HG03521 (cell line): ENCODE data around the gene TAF12.
A peak's percentile ranks its signal among the peaks of the same experiment; 100 is the strongest.
"Not testable (repeated sequence)": the region's sequence is repeated elsewhere in the genome, so short reads cannot be mapped to it uniquely, and the experiment has no call there.

Experiments used
- ATAC-seq: cut with Tn5 transposase; IDR thresholded peaks from one replicate; pipeline ENCODE4 v1.9.1; 2021; ENCODE audit warnings: mild to moderate bottlenecking, moderate library complexity; ENCODE audit not compliant: unreplicated experiment

The TAF12 gene

DNA sequence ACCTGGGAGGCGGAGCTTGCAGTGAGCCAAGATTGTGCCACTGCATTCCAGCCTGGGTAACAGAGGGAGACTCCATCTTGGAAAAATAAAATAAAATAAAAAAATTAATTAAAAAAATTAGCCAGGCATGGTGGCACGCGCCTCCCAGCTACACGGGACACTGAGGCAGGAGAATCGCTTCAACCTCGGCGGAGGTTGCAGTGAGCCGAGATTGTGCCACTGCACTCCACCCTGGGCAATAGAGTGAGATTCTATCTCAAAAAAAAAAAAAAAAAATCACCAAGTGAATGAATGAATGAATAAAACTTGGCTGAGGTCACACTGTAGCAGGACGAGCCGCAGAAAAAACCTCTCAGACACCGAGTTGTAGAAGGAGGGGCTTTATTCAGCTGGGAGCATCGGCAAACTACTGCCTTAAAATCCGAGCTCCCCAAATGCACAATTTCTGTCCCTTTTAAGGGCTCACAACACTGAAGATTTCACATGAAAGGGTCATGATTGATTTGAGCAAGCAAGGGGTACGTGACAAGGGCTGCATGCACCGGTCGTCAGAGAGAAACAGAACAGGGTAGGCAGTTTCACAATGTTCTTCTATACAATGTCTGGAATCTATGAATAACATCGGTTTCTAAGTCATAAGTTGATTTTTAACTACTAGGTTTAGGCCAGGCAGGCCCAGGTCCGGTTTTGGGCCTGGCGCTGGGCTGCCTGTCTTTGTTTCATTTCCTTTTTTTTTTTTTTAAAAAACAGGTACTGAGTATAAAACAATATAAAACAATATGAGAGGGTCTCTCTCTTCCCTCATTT lies 56.1 kb downstream of the TAF12 start:
- not testable (repeated sequence) for ATAC-seq

- ATAC-seq = no peak
Observed at GRCh38 chr1:28582248-28582615, 60.6 kb downstream of the TAF12 start.

DNA sequence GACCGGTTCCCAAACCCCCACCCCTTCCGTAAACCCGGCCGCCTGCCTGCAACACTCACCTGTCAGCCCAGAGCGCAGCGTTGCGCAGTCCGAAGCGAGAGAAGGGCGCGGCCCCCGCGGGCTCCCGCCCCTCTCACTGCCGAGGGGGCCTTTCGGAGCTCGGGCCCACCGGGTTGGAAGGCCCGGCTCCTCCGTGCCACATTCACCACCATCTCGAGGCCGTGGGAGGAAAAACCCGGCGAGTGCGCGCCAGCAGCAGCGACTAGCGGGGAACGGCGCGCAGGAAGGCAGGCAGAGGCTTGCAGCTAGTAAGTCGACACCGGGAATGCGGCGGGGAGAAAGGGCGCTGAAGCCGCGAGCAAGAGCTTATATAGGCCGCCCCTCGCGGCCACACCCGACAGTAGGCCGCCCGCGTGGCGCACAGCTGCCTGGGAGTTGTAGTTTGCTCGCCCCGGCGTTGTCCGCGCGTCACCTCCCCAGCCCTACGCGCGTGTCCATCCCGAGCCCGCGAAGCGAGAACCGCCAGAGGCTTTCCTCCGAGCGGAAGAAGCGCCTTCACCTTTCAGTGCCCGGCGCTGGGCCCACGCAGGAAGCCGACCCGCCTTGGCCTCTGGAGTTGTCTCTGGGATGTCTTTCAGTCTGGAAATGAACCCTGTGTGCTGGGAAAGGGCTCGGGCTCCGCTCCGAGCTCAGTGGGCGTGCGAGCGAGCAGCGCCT lies 61.2 kb downstream of the TAF12 start:
- peak; percentile 76 for ATAC-seq

GRCh38 chr1:28580722-28581530 lies 61.9 kb downstream of the TAF12 start:
- ATAC-seq = peak; percentile 8

GRCh38 chr1:28579401-28579800 lies 63.5 kb downstream of the TAF12 start:
- no peak for ATAC-seq

DNA sequence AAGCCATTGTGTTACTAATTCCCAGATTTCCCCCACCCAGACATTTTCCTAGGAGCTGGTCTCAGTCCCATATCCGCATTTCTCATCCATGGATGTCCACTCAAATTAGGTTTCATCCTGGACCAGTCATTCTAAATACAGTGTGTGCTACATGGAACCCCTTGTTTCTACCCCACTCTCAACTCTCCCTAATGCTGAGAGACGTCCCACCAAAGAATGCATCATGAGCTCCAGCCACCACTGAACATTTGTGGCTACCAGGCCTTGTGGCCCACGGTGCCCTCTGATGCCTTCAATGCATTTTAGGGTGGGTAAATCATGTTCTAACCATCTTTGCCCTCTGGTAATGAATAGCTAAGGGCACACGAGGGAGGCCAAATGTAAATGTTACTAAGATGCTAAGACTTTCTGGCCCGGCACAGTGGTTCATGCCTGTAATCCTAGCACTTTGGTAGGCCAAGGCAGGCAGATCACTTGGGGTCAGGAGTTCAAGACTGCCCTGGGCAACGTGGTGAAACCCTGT lies 64.1 kb downstream of the TAF12 start:
- no peak for ATAC-seq

DNA sequence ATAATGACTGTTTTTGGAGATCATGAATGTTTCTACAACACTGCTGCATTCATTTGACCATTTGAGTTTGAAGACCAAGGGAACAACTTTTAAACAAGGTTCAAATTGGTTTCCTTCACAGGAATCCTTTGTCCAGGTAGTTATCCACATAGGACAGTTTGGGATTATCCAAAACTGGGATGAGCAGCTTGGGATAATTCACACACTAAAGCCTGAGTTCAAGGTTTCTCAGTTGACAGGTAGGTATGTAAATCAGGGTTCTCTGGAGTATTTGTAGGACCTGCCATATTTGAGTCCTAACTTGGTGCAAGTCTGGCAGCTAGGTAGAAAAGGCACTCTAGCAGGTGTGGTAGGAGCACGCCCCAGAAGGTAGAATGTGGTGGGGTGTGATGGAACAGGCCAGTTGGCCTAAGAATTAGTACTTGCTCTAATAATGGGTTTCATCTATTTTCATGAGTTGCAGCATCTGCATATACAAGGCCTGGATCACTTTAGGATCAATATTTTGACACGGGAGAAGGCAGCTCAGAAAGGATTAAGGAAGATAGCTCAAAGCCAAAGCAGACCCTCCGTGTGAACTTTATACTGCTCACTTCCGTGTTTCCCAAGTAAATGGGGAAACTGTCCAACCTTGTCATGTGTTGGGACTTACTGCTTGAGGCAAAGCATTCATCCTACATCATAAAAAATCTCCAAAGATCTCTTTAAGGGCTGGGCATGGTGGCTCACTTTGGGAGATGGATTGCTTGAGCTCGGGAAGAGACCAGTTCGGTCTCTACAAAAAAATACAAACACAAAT lies 64.9 kb downstream of the TAF12 start:
- no peak for ATAC-seq

DNA sequence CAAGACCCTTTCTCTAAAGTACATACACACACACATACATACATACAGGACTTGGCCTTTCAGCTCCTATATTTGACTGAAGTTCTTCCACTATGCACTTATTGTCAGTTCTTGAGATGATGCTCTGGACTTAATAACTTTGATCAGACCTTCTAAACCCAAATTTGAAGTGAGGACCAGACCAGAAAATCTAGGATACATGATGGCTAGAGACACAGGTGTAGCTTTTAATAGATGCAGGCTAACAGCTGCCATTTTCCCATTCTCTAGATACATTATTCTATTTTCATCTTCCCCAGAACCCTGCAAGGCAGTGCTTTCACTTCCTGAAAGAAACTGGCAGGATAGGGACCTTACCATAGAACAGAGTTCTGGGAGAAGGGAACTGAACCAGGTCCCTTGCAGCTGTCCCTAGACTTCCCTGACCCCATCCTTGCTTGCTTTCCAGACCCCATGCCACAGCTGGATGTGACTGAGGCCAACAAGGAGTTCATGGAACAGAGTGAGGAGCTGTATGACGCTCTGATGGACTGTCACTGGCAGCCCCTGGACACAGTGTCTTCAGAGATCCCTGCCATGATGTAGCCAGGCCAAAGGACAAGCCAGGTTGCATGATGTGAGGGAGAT lies 65.7 kb downstream of the TAF12 start:
- ATAC-seq = no peak

- ATAC-seq = no peak
Observed at GRCh38 chr1:28573564-28573963, 69.3 kb downstream of the TAF12 start.

DNA sequence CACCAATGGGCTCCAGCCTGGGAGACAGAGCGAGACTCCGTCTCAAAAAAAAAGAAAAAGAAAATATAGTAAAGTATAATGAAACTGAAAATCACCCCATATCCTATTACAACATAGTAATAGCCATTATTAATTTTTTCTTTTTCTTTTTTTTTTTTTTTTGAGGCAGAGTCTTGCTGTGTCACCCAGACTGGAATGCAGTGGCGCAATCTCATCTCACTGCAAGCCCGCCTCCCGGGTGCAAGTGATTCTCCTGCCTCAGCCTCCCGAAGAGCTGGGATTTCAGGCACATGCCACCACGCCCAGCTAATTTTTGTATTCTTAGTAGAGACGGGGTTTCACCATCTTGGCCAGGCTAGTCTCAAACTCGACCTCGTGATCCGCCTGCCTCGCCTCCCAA lies 70.0 kb downstream of the TAF12 start:
- ATAC-seq = not testable (repeated sequence)

GRCh38 chr1:28571911-28572310 lies 71.0 kb downstream of the TAF12 start:
- ATAC-seq = no peak

DNA sequence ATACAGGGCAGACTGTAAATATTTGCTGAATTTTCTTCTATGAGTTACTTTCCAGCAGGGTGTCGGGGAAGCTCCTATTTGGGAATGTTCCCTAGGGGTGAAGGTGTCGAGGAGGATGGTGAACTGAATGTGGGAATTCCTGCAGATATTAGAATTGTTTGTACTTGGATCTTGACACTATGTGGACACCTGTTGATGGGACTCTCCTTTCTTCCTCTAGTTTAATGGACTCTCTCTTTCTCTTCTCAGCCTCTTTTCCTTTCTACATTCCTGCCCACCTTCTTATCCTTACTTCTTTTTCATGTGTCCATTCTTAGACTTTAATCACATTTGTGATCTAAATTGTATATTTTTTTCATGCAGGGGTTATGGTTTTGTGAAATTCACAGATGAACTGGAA lies 75.9 kb downstream of the TAF12 start:
- no peak for ATAC-seq

DNA sequence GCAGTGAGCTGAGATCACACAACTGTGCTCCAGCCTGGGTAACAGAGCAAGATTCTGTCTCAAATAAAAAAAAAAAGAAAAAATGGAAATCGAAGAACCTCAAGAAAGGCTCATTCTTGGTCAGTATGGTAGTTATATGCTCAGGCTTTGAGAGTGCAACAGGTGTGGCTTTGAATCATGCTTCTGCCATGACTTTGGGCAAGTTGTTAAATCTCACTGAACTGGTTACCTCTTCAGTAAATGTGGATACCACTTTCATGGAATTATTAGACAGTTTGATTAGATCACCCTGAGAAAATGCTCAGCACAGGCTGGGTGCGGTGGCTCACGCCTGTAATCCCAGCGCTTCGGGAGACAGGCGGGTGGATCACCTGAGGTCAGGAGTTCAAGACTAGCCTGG lies 77.1 kb downstream of the TAF12 start:
- ATAC-seq = no peak

- ATAC-seq = no peak
Observed at GRCh38 chr1:28565040-28565439, 77.8 kb downstream of the TAF12 start.

DNA sequence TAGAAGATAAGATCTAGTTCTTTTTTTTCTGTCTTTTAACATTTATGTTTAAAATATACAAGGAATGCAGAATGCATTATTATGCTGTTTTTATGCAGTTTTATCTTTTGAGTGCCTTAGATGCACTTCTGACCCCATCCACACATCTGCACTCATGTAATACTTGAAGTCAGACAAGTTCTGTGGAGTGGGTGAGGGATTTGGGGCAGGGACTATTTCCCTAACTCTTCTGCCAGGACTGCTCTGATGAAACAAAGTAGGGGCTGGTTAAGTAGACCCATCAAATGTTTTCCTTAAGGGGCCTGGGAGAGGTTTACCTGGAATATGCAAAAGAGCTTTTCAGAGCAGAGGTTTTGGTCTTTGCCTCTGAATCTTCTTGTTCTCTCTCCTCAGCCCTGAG lies 78.6 kb downstream of the TAF12 start:
- ATAC-seq = no peak

GRCh38 chr1:28560886-28561285 lies 82.0 kb downstream of the TAF12 start:
- ATAC-seq = no peak
